Neural progenitor cell (in vitro differentiated cells): Measurements from ENCODE around the gene GPD2. TPM values are rescaled to one million over a fixed set of nuclear protein-coding genes. Genes with fewer than 3 reads are reported as not detected.

Experiments
- DNase-seq: peaks from one replicate; pipeline ENCODE4 v3.0.0-alpha.2; 2016; ENCODE audit warnings: low spot score
- H2AFZ ChIP-seq: fragments of 200-600 bp; sonication (generic); replicated peaks from 2 replicates; pipeline ENCODE4 v1.6.1; 2016; ENCODE audit warnings: antibody characterized with exemption
- H3F3A ChIP-seq: fragments of 200-600 bp; sonication (generic); 2 replicates; pipeline ENCODE4 v1.6.1; 2016; ENCODE audit warnings: antibody characterized with exemption, low read depth
- H3K27ac ChIP-seq: fragments of 200-600 bp; sonication (generic); 2 replicates; pipeline ENCODE4 v1.5.1; 2016; ENCODE audit warnings: mild to moderate bottlenecking
- H3K27me3 ChIP-seq: fragments of 200-600 bp; sonication (generic); 2 replicates; pipeline ENCODE4 v1.6.1; 2016; ENCODE audit warnings: mild to moderate bottlenecking, moderate library complexity
- H3K36me3 ChIP-seq: fragments of 200-600 bp; sonication (generic); 2 replicates; pipeline ENCODE4 v1.5.1; 2016
- H3K4me1 ChIP-seq: fragments of 200-600 bp; sonication (generic); 2 replicates; pipeline ENCODE4 v1.6.1; 2016; ENCODE audit warnings: mixed run types
- H3K4me2 ChIP-seq: fragments of 200-600 bp; sonication (generic); 2 replicates; pipeline ENCODE4 v1.6.1; 2016
- H3K4me3 ChIP-seq: fragments of 200-600 bp; sonication (generic); 2 replicates; pipeline ENCODE4 v1.5.1; 2016
- H3K79me2 ChIP-seq: fragments of 200-600 bp; sonication (generic); 2 replicates; pipeline ENCODE4 v1.6.1; 2016; ENCODE audit warnings: low read depth
- H3K9ac ChIP-seq: fragments of 200-600 bp; sonication (generic); 2 replicates; pipeline ENCODE4 v1.6.1; 2016
- H3K9me3 ChIP-seq: fragments of 200-600 bp; sonication (generic); 2 replicates; pipeline ENCODE4 v1.5.1; 2016; ENCODE audit warnings: low read depth
- H4K20me1 ChIP-seq: fragments of 200-600 bp; sonication (generic); 2 replicates; pipeline ENCODE4 v1.6.1; 2016; ENCODE audit warnings: low read depth
- H3K27ac Mint-ChIP-seq: 3 replicates; pipeline ENCODE4 v1.8.0; 2021; ENCODE audit warnings: mixed read lengths
- H3K27me3 Mint-ChIP-seq: 2 replicates; pipeline ENCODE4 v1.8.0; 2022; ENCODE audit warnings: low read depth, mild to moderate bottlenecking, inconsistent platforms, moderate library complexity, mixed read lengths; ENCODE audit not compliant: insufficient read depth
- H3K36me3 Mint-ChIP-seq: 3 replicates; pipeline ENCODE4 v1.8.0; 2021; ENCODE audit warnings: mixed read lengths
- H3K4me1 Mint-ChIP-seq: 3 replicates; pipeline ENCODE4 v1.8.0; 2021; ENCODE audit warnings: mixed read lengths
- H3K4me3 Mint-ChIP-seq: 3 replicates; pipeline ENCODE4 v1.8.0; 2021; ENCODE audit warnings: mild to moderate bottlenecking, moderate library complexity, mixed read lengths
- H3K9me3 Mint-ChIP-seq: 3 replicates; pipeline ENCODE4 v1.8.0; 2020; ENCODE audit warnings: mixed read lengths
- CTCF ChIP-seq: fragments of 200-600 bp; sonication (generic); IDR thresholded peaks from 2 replicates; pipeline ENCODE4 v1.5.1; 2017; ENCODE audit warnings: antibody characterized with exemption, mild to moderate bottlenecking
- EZH2 ChIP-seq: fragments of 200-600 bp; sonication (generic); IDR thresholded peaks from 2 replicates; pipeline ENCODE4 v1.6.1; 2017; ENCODE audit warnings: antibody characterized with exemption, mild to moderate bottlenecking, moderate library complexity
- EZH2phosphoT487 ChIP-seq: fragments of 200-600 bp; sonication (generic); IDR thresholded peaks from 2 replicates; pipeline ENCODE4 v1.6.1; 2017; ENCODE audit warnings: antibody characterized with exemption
- total RNA-seq: library from RNA; depleted of rRNA; stranded (reverse); fragments of >200 nt; gene quantifications from 2 replicates; pipeline ENCODE4 v1.2.3, GENCODE V29; 2015; ENCODE audit warnings: low replicate concordance

The GPD2 gene
- total RNA-seq, 1 donor from 2014 or later = 176 TPM

DNA sequence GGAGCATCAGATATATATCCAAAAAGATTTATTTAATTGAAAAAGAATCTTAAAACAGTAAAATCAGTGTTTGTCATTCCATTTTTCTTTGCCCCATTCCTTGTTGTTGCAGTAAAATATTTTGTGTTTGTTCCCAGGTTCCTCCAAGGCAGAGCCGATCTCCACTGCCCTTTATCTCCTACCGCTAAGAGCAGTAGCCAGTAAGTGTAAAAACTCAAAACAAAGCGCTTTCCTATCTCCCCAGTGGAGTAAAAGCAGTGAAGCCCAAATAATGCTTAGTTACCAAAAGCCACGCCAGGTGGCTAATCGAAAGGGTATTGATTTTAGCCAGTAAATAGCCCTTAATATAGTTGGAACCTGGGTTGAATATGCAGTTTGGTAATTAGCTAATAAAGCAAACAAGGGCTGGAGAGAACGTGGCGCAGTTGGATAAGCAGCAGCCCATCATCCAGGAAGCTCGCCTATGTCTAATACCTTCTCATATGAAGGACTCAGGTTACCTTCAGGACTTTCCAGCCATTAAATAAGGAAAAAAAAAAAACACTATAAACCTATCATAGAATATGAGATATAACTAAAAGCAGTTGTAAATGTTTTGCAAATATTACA lies 12.4 kb upstream of the GPD2 start:
- Histone ChIP-seq H3K9me3 (no peaks in the 10 kb centered on the region), H4K20me1 (no peaks in the 10 kb centered on the region), H3K79me2 (no peaks in the 10 kb centered on the region), H3K4me1 (peaks cover 8% of the 10 kb centered on the region), H3K27ac (no peak overlapping the region), H3K9ac (no peak overlapping the region), H3K4me3 (no peak overlapping the region), H3K4me2 (no peak overlapping the region), H3K36me3 (no peaks in the 10 kb centered on the region), H3K27me3 (no peaks in the 10 kb centered on the region), H3F3A (no peaks in the 10 kb centered on the region), H2AFZ (peak overlapping the region; percentile 39)
- TF ChIP-seq EZH2phosphoT487 = no peak
- TF ChIP-seq CTCF = no peak
- TF ChIP-seq EZH2 = no peak
- no peak overlapping the region for H3K4me3 Mint-ChIP-seq
- no peaks in the 10 kb centered on the region for H3K4me1 Mint-ChIP-seq
- no peaks in the 10 kb centered on the region for H3K36me3 Mint-ChIP-seq
- H3K9me3 Mint-ChIP-seq = peaks cover 7% of the 10 kb centered on the region
- H3K27ac Mint-ChIP-seq = no peak overlapping the region
- DNase-seq = peak; percentile 34
- H3K27me3 Mint-ChIP-seq = peaks cover under 1% of the 10 kb centered on the region

DNA sequence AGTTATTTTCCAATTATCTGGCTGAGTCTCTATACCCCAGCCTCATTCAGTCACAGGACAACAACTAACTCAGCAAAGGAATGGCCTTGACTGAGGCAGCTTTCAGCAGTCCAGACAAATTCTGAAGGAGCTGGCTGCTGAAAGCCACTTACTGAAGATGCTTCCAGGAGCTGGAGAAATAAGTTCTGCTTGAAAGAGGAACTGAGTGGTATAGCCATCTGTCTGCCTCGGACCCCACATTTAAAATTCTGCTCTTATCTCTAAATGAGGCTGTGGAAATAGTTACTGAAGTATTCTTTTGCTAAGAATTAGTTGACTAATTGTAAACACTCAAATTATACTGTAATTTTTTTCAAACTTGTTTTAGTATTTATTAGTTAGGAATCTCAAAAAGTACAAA lies 9.1 kb upstream of the GPD2 start:
- Mint-ChIP-seq H3K4me3 (no peak overlapping the region), H3K27me3 (no peaks in the 10 kb centered on the region), H3K36me3 (no peaks in the 10 kb centered on the region), H3K9me3 (no peaks in the 10 kb centered on the region), H3K27ac (no peak overlapping the region), H3K4me1 (no peaks in the 10 kb centered on the region)
- Histone ChIP-seq H3K4me2 (no peak overlapping the region), H3K9ac (no peak overlapping the region), H3K79me2 (no peaks in the 10 kb centered on the region), H3F3A (no peaks in the 10 kb centered on the region), H4K20me1 (no peaks in the 10 kb centered on the region), H2AFZ (no peak overlapping the region), H3K36me3 (no peaks in the 10 kb centered on the region), H3K27me3 (no peaks in the 10 kb centered on the region), H3K27ac (no peak overlapping the region), H3K4me3 (no peak overlapping the region), H3K4me1 (peaks cover 8% of the 10 kb centered on the region), H3K9me3 (no peaks in the 10 kb centered on the region)
- DNase-seq = no peak
- TF ChIP-seq EZH2phosphoT487 = no peak
- no peak for TF ChIP-seq EZH2
- no peak for TF ChIP-seq CTCF

DNA sequence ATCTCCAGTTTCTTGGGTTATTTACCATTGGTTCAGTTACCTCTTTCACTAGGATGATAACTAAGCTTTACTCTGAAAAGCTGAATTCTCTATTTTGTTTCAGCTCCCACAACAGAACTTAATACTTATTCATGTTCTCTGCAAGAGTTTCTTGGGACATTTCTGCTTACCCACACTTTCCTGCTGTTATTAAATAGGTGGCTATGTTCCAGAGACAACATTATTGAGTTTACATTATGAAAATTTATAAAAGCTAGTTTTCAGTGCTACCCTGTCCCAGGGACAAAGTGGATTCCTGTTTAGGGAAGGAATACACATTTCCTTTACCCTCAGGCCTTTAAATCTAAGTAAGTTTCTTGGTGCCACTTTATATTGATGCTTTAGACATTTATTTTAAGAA lies 7.0 kb upstream of the GPD2 start:
- Mint-ChIP-seq H3K9me3 (no peaks in the 10 kb centered on the region), H3K27me3 (peaks cover 6% of the 10 kb centered on the region), H3K27ac (no peak overlapping the region), H3K36me3 (no peaks in the 10 kb centered on the region), H3K4me3 (no peak overlapping the region), H3K4me1 (no peaks in the 10 kb centered on the region)
- no peak for DNase-seq
- no peaks in the 10 kb centered on the region for H3K36me3 ChIP-seq
- H3K9me3 ChIP-seq = no peaks in the 10 kb centered on the region
- no peak overlapping the region for H3K9ac ChIP-seq
- no peaks in the 10 kb centered on the region for H3K4me1 ChIP-seq
- H3F3A ChIP-seq = no peaks in the 10 kb centered on the region
- no peaks in the 10 kb centered on the region for H3K79me2 ChIP-seq
- no peak overlapping the region for H3K27ac ChIP-seq
- H3K27me3 ChIP-seq = no peaks in the 10 kb centered on the region
- H4K20me1 ChIP-seq = no peaks in the 10 kb centered on the region
- H2AFZ ChIP-seq = no peak overlapping the region
- no peak overlapping the region for H3K4me3 ChIP-seq
- H3K4me2 ChIP-seq = no peak overlapping the region
- TF ChIP-seq EZH2phosphoT487 = no peak
- TF ChIP-seq EZH2 = no peak
- TF ChIP-seq CTCF = no peak
